GM12864 (cell line): ENCODE results near the gene MYLK2.
"Not testable (repeated sequence)": the region's sequence is repeated elsewhere in the genome, so short reads cannot be mapped to it uniquely, and the experiment has no call there.

Experiments
- DNase-seq: peaks from one replicate; pipeline ENCODE4 v3.0.0-alpha.2; 2011; ENCODE audit warnings: low read depth
- H3K4me3 ChIP-seq: 2 replicates; pipeline ENCODE4 v1.5.1; 2011; ENCODE audit warnings: mild to moderate bottlenecking, low read depth, low read length, control low read depth
- CTCF ChIP-seq: IDR thresholded peaks from 2 replicates; pipeline ENCODE4 v1.5.1; 2011; ENCODE audit warnings: low read depth, mild to moderate bottlenecking, moderate library complexity, low read length, control low read depth, inconsistent platforms; ENCODE audit errors: missing control alignments

MYLK2 gene

GRCh38 chr20:31813611-31814010 is 5.5 kb upstream of the MYLK2 start:
- TF ChIP-seq CTCF, result no peak
- no peak overlapping the region for H3K4me3 ChIP-seq
- DNase-seq, result no peak

- H3K4me3 ChIP-seq, DNase-seq: not testable (repeated sequence)
Measured at GRCh38 chr20:31814142-31814541, 5.0 kb upstream of the MYLK2 start.

DNA sequence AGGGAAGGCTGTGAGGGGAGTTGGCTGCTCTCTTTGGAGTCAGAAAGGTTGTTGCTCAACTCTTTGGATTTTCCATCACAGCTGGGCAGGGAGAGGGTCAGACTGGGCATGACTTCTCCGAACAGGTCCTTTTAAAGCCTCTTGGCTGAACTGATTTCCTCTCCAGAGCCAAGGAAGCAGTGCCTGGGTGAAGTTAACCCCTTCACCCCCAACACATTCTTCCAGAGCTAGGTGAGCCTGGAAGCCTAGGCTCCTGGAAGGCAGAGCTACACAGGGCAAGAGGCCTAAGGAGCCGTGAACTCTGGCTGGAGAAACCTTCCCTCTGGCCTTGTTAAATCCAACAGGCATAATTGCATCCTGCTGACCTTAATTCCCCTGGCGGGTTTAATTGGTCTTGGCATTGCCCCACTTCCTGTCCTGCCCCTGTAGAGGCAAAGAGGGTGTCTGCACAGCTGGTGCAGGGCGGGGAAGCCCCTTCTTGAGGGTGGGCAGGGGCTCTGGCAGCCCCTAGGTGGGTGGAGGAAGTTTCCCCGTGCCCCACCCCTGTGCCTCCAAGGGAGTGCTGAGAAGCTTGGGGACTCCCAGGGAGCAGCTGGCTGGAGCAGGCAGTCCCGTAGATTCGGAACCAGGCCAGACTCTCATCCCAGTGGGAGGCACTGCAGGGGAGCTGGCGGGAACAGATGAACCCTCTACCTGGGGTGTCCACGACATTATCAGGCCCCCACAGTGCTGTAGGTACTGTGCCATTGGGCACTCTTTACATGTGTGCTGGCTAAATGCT is 3.6 kb upstream of the MYLK2 start:
- no peak overlapping the region for H3K4me3 ChIP-seq
- no peak for TF ChIP-seq CTCF
- no peak for DNase-seq

- DNase-seq, result no peak
- no peak for TF ChIP-seq CTCF
- no peak overlapping the region for H3K4me3 ChIP-seq
Measured at GRCh38 chr20:31816221-31816620, 2.9 kb upstream of the MYLK2 start.

DNA sequence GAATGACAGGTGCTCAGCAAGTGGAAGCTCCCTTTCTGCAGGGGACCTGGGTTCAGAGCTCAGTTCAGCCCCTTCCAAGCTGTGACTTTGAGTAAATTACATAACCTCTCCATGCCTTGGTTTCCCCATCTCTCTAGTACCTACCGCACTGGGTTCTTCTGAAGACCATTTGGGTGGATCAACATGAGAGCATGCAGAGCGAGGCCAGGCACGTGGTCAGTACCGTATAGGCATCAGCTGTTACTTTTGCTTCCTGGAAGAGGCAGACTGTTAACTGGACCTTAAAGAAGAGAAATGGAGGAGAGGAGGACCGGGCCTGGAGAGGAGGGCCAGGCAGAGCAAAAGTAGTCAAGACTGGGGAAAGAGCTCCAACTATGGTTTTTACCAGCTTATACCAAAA is 1.7 kb upstream of the MYLK2 start:
- DNase-seq, result no peak
- no peak overlapping the region for H3K4me3 ChIP-seq
- no peak for TF ChIP-seq CTCF

DNA sequence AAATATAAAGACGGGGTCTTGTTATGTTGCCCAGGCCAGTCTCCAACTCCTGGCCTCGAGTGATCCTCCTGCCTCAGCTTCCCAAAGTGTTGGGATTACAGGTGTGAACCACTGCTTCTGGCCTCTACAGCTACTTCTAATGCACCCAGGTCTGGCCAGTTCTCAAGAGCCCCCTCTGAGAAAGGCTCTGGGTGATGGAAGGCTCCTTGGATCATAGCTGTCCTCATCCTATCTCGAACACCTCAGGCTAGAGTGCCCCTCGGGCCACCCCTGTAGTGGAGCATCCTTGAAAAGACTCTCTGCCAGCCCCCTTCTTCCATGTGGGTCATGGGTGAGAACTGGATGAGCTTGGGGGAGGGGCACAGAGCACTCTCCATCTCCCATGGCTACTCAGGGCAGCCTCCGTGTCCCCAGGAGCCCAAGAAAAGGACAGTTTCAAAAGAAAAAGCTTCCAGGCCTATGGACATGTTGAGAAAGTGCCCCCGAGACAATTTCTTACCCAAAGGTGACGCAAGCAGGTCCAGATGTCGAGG is 714 bp upstream of the MYLK2 start:
- TF ChIP-seq CTCF, result no peak
- DNase-seq, result no peak

DNA sequence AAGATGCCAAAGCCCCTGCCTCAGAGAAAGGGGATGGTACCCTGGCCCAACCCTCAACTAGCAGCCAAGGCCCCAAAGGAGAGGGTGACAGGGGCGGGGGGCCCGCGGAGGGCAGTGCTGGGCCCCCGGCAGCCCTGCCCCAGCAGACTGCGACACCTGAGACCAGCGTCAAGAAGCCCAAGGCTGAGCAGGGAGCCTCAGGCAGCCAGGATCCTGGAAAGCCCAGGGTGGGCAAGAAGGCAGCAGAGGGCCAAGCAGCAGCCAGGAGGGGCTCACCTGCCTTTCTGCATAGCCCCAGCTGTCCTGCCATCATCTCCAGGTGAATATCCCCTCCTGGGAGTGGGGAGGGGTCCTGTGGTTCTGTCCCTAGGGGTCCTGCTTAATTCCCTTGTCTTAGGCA is 1.1 kb downstream of the MYLK2 start:
- DNase-seq, result no peak
- no peak for TF ChIP-seq CTCF
- H3K4me3 ChIP-seq, result no peak overlapping the region

More for the DNA sequence above, 714 bp upstream of the MYLK2 start:
- H3K4me3 ChIP-seq, result no peak overlapping the region
